B cell (primary cell): ENCODE data around the gene CNTF. TPM values are rescaled to one million over a fixed set of nuclear protein-coding genes. Genes with fewer than 3 reads are reported as not detected.

Experiments used
- ATAC-seq: fragments of 200-7000 bp; cut with Tn5 transposase; one replicate; pipeline ENCODE4 v1.10.0; 2021; ENCODE audit warnings: low read depth, mild to moderate bottlenecking, moderate number of reproducible peaks, moderate library complexity
- CTCF ChIA-PET: fragments of 350-600 bp; sonication (Branson Sonifier 250); formaldehyde crosslinking; loops from one replicate; lab custom pipeline; 2021; ENCODE audit warnings: antibody characterized with exemption, inconsistent platforms; lab: Charles Lee
- POLR2A ChIA-PET: fragments of 350-600 bp; sonication (Branson Sonifier 250); formaldehyde crosslinking; loops from one replicate; lab custom pipeline; 2021; ENCODE audit warnings: antibody characterized with exemption; lab: Charles Lee
- DNase-seq: peaks from one replicate; pipeline ENCODE4 v3.0.0; 2013
- H2AFZ ChIP-seq: 2 replicates; pipeline ENCODE4 v1.6.1; 2012; ENCODE audit warnings: mild to moderate bottlenecking, low read depth, low read length; ENCODE audit not compliant: insufficient read depth, poor library complexity, severe bottlenecking
- H3K27ac ChIP-seq, 2 donors: 1 replicate in 1 of 2; 2 replicates in 1 of 2; pipeline ENCODE4 v1.5.1; 2012 to 2013; ENCODE audit warnings: low read length in 2 of 2, mild to moderate bottlenecking in 2 of 2, moderate library complexity in 1 of 2
- H3K27me3 ChIP-seq, 4 experiments: fragments of 200-600 bp in 1 of 4; sonication (generic) in 1 of 4; replicated peaks in 1 of 4; 1 replicate in 2 of 4; 2 replicates in 2 of 4; pipeline versions ENCODE4 v1.6.1 to v1.7.0; 2013 to 2016; ENCODE audit warnings: low read length in 3 of 4, mild to moderate bottlenecking in 2 of 4, mixed read lengths in 1 of 4, moderate library complexity in 1 of 4; ENCODE audit not compliant: insufficient read depth in 4 of 4, control insufficient read depth in 3 of 4; ENCODE audit errors: control extremely low read depth in 1 of 4
- H3K36me3 ChIP-seq, 2 experiments: replicated peaks in 1 of 2; 1 replicate in 1 of 2; 2 replicates in 1 of 2; pipeline versions ENCODE4 v1.6.1 to v1.7.1; 2013; ENCODE audit warnings: low read length in 1 of 2; ENCODE audit not compliant: insufficient read depth in 2 of 2, control insufficient read depth in 1 of 2; ENCODE audit errors: control extremely low read depth in 1 of 2, extremely low read depth in 1 of 2
- H3K4me1 ChIP-seq, 2 donors: fragments of 200-600 bp in 1 of 2; sonication (generic) in 1 of 2; 1 replicate in 1 of 2; 2 replicates in 1 of 2; pipeline versions ENCODE4 v1.5.1 to v1.6.1; 2013 to 2017; ENCODE audit warnings: low read length in 2 of 2; ENCODE audit not compliant: control insufficient read depth in 2 of 2, insufficient read depth in 2 of 2
- H3K4me2 ChIP-seq: replicated peaks from 2 replicates; pipeline ENCODE3; 2012; ENCODE audit warnings: mild to moderate bottlenecking, low read depth, low read length; ENCODE audit not compliant: poor library complexity, severe bottlenecking
- H3K4me3 ChIP-seq, 5 experiments: fragments of 200-600 bp in 1 of 5; sonication (generic) in 1 of 5; 1 replicate in 3 of 5; 2 replicates in 2 of 5; pipeline versions ENCODE4 v1.5.1 to v1.7.0; 2011 to 2016; ENCODE audit warnings: low read length in 4 of 5, mild to moderate bottlenecking in 4 of 5, low read depth in 2 of 5, control low read depth in 1 of 5, moderate library complexity in 1 of 5; ENCODE audit not compliant: insufficient read depth in 1 of 5; ENCODE audit errors: control extremely low read depth in 1 of 5, extremely low read depth in 1 of 5
- H3K79me2 ChIP-seq: fragments of 200-600 bp; sonication (generic); one replicate; pipeline ENCODE4 v1.6.0; 2016; ENCODE audit warnings: low read length; ENCODE audit not compliant: control insufficient read depth, insufficient read depth
- H3K9ac ChIP-seq: fragments of 200-600 bp; sonication (generic); 2 replicates; pipeline ENCODE4 v1.6.1; 2017; ENCODE audit warnings: mild to moderate bottlenecking, low read length, moderate library complexity
- H3K9me3 ChIP-seq, 3 donors: one replicate each; pipeline versions ENCODE4 v1.6.1 to v1.7.1; 2013; ENCODE audit warnings: low read length in 2 of 3; ENCODE audit not compliant: control insufficient read depth in 2 of 3, insufficient read depth in 1 of 3; ENCODE audit errors: control extremely low read depth in 1 of 3
- H4K20me1 ChIP-seq: 2 replicates; pipeline ENCODE4 v1.6.0; 2012; ENCODE audit warnings: mild to moderate bottlenecking, low read length; ENCODE audit not compliant: insufficient read depth, control insufficient read depth, poor library complexity, severe bottlenecking
- H3K27ac Mint-ChIP-seq: one replicate; pipeline ENCODE4 v1.8.0; 2021; ENCODE audit warnings: mixed read lengths
- H3K27me3 Mint-ChIP-seq: one replicate; pipeline ENCODE4 v1.8.0; 2021; ENCODE audit warnings: mixed read lengths
- H3K4me1 Mint-ChIP-seq: one replicate; pipeline ENCODE4 v1.8.0; 2021; ENCODE audit warnings: mixed read lengths
- H3K4me3 Mint-ChIP-seq: one replicate; pipeline ENCODE4 v1.8.0; 2021; ENCODE audit warnings: mixed read lengths
- H3K9me3 Mint-ChIP-seq: one replicate; pipeline ENCODE4 v1.8.0; 2022; ENCODE audit warnings: mixed read lengths; ENCODE audit not compliant: insufficient read depth
- CTCF ChIP-seq: fragments of 200-600 bp; IDR thresholded peaks from one replicate; pipeline ENCODE4 v1.8.0; 2022; ENCODE audit warnings: antibody characterized with exemption, mild to moderate bottlenecking
- EZH2 ChIP-seq: IDR thresholded peaks from 2 replicates; pipeline ENCODE4 v1.6.1; 2012; ENCODE audit warnings: borderline replicate concordance, low read depth, mild to moderate bottlenecking, moderate library complexity, low read length; ENCODE audit not compliant: insufficient read depth, poor library complexity, severe bottlenecking
- WGBS: methylation state at CpG from one replicate; pipeline ENCODE4 v1.1.5; 2013; ENCODE audit warnings: missing lambda C conversion rate; ENCODE audit not compliant: insufficient coverage; 5-methylcytosine and 5-hydroxymethylcytosine counted together
- intact Hi-C: fragments of 100-400 bp; cut with micrococcal nuclease; formaldehyde crosslinking; loops from one replicate; pipeline ENCODE4 v1.10.0; 2022
- polyA plus RNA-seq: library from polyadenylated mRNA; depleted of rRNA; stranded (reverse); fragments of >200 nt; gene quantifications from 2 replicates; pipeline ENCODE4 v1.2.3, GENCODE V29; 2012
- total RNA-seq, 2 donors: library from RNA; stranded (reverse); fragments of 120-200 nt in 1 of 2; gene quantifications; 1 replicate in 1 of 2; 2 replicates in 1 of 2; pipeline versions ENCODE4 v1.2.3 to v1.2.4, GENCODE V29; 2013 to 2022

CNTF gene
- total and polyA plus RNA-seq, 2 donors (not counting 1 experiment from before 2014, with no cell fraction given): 1.4 to 4.8 TPM

- ChIA-PET POLR2A (no interaction called here), CTCF (interaction anchor here (1.6 to 3.6 kb wide), 2 partner anchors 16 to 45 kb away, joined by 8 to 12 read pairs; no protein-coding TSS in a partner anchor)
- H2AFZ ChIP-seq: no peak overlapping the region
- no CpG with 5 or more reads among the region's 2 CpGs for WGBS
- no peak for TF ChIP-seq CTCF
- H3K36me3 ChIP-seq: peaks cover 19 to 82% of the 10 kb centered on the region in 2 experiments
- peaks cover 3 to 4% of the 10 kb centered on the region in 2 donors for H3K4me1 ChIP-seq
- peaks cover 8% of the 10 kb centered on the region for H3K79me2 ChIP-seq
- DNase-seq (no peak), ATAC-seq (no peak)
- no peaks in the 10 kb centered on the region for H3K27me3 ChIP-seq
- no peak overlapping the region for H3K4me3 ChIP-seq
- Mint-ChIP-seq H3K27ac (no peak overlapping the region), H3K4me1 (peaks cover 17% of the 10 kb centered on the region), H3K9me3 (no peaks in the 10 kb centered on the region), H3K27me3 (no peaks in the 10 kb centered on the region), H3K4me3 (no peak overlapping the region)
- peaks cover 5% of the 10 kb centered on the region for H4K20me1 ChIP-seq
- H3K9ac ChIP-seq: no peak overlapping the region
- H3K27ac ChIP-seq: no peak overlapping the region
- H3K4me2 ChIP-seq: no peak overlapping the region
- no peaks in the 10 kb centered on the region for H3K9me3 ChIP-seq
- intact Hi-C loops: no loop called here
These were observed 9.2 kb upstream of the CNTF start for GRCh38 chr11:58613228-58613627.

DNA sequence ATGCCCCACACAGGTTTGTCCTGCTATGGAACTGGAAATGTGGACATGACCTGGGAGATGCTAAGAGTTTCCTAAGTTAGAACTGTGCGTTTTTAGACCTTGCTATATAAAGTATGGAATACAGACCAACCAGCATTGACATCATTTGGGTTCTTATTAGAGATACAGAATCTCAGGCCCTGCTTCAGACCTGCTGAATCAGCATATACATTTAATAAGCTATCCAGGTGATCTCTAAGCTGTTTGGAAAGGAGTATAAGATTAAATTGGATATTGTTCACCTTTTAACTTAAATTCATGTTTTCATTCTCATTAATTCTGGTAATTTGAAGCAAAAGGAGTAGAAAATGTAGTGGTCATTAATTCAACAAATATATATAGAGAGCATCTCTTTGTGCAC is 6.9 kb upstream of the CNTF start:
- no peaks in the 10 kb centered on the region for H3K27me3 Mint-ChIP-seq
- H3K4me2 ChIP-seq: no peak overlapping the region
- ATAC-seq: no peak
- H3K9me3 Mint-ChIP-seq: no peaks in the 10 kb centered on the region
- no CpG with 5 or more reads among the region's 1 CpG for WGBS
- H3K4me1 ChIP-seq: no peaks in the 10 kb centered on the region
- H4K20me1 ChIP-seq: peaks cover under 1% of the 10 kb centered on the region
- no peak overlapping the region for H3K9ac ChIP-seq
- CTCF ChIA-PET: interaction anchor here (0.9 kb wide), 1 partner anchor 15 kb away, joined by 3 read pairs; no protein-coding TSS in a partner anchor
- intact Hi-C loops: no loop called here
- POLR2A ChIA-PET: no interaction called here
- H3K4me3 ChIP-seq: no peak overlapping the region
- H3K36me3 ChIP-seq: peaks cover 19 to 95% of the 10 kb centered on the region in 2 experiments
- TF ChIP-seq EZH2: no peak
- no peak for TF ChIP-seq CTCF
- H3K27ac Mint-ChIP-seq: no peak overlapping the region
- H2AFZ ChIP-seq: no peak overlapping the region
- no peaks in the 10 kb centered on the region for H3K9me3 ChIP-seq
- H3K27ac ChIP-seq: no peak overlapping the region
- no peak overlapping the region for H3K4me3 Mint-ChIP-seq
- H3K27me3 ChIP-seq: no peaks in the 10 kb centered on the region
- DNase-seq: no peak
- H3K79me2 ChIP-seq: no peaks in the 10 kb centered on the region
- no peaks in the 10 kb centered on the region for H3K4me1 Mint-ChIP-seq
